H1 (cell line): ENCODE measurements around the gene ANKS1A. TPM values are rescaled to one million over a fixed set of nuclear protein-coding genes. Genes with fewer than 3 reads are reported as not detected.

Experiments
- CTCF ChIA-PET: fragments of 300-600 bp; sonication (Branson Sonifier 250); formaldehyde crosslinking; loops from one replicate; lab custom pipeline; 2021; ENCODE audit not compliant: partially characterized antibody; lab: Charles Lee
- POLR2A ChIA-PET: fragments of 300-600 bp; sonication (Branson Sonifier 250); formaldehyde crosslinking; loops from one replicate; lab custom pipeline; 2021; ENCODE audit warnings: inconsistent platforms; ENCODE audit not compliant: partially characterized antibody; lab: Charles Lee
- DNase-seq, 2 experiments: peaks; one replicate each; pipeline versions ENCODE4 v3.0.0 to v3.0.0-alpha.2; 2010 to 2022; ENCODE audit warnings: low spot score in 2 of 2, low read depth in 1 of 2, mixed read lengths in 1 of 2
- FAIRE-seq: peaks from 2 replicates; lab custom pipeline; 2011; peaks lifted over from hg19 to GRCh38; lab: Jason Lieb, UNC
- H2AFZ ChIP-seq: 2 replicates; pipeline ENCODE4 v1.8.1; 2012; ENCODE audit warnings: low read length, inconsistent platforms
- H2AK5ac ChIP-seq: 2 replicates; pipeline ENCODE4 v1.6.1; 2013; ENCODE audit warnings: low read depth, low read length
- H2BK120ac ChIP-seq: replicated peaks from 2 replicates; pipeline ENCODE3; 2013; ENCODE audit warnings: low read depth, low read length, inconsistent platforms
- H2BK12ac ChIP-seq: 2 replicates; pipeline ENCODE4 v1.6.1; 2013; ENCODE audit warnings: low read depth, low read length
- H2BK15ac ChIP-seq: 2 replicates; pipeline ENCODE4 v1.6.1; 2013; ENCODE audit warnings: low read length
- H2BK20ac ChIP-seq: 2 replicates; pipeline ENCODE4 v1.6.1; 2013; ENCODE audit warnings: low read length
- H2BK5ac ChIP-seq: 2 replicates; pipeline ENCODE4 v1.6.1; 2013; ENCODE audit warnings: low read depth, low read length
- H3K14ac ChIP-seq: 2 replicates; pipeline ENCODE4 v1.6.1; 2013; ENCODE audit warnings: inconsistent platforms; ENCODE audit not compliant: insufficient read length
- H3K18ac ChIP-seq: 2 replicates; pipeline ENCODE4 v1.6.1; 2013; ENCODE audit warnings: low read length; ENCODE audit errors: extremely low read depth
- H3K23ac ChIP-seq: 2 replicates; pipeline ENCODE4 v1.6.1; 2013; ENCODE audit warnings: inconsistent platforms; ENCODE audit not compliant: insufficient read length
- H3K23me2 ChIP-seq: 2 replicates; pipeline ENCODE4 v1.6.1; 2013; ENCODE audit warnings: low read depth, low read length
- H3K27ac ChIP-seq: 2 replicates; pipeline ENCODE4 v1.6.1; 2011; ENCODE audit warnings: low read depth, low read length, inconsistent platforms
- H3K27me3 ChIP-seq, 4 experiments: replicated peaks in 1 of 4; 1 replicate in 1 of 4; 2 replicates in 3 of 4; pipeline versions ENCODE4 v1.6.1 to v1.8.1; 2011 to 2013; ENCODE audit warnings: low read length in 3 of 4, mild to moderate bottlenecking in 3 of 4, inconsistent platforms in 2 of 4, mixed read lengths in 2 of 4, moderate library complexity in 1 of 4; ENCODE audit not compliant: control insufficient read depth in 3 of 4, insufficient read depth in 3 of 4; ENCODE audit errors: extremely low read depth in 1 of 4
- H3K36me3 ChIP-seq, 4 experiments: 2 replicates each; pipeline versions ENCODE4 v1.6.1 to v1.8.1; 2011 to 2013; ENCODE audit warnings: mild to moderate bottlenecking in 4 of 4, low read length in 3 of 4, moderate library complexity in 2 of 4, control low read depth in 1 of 4, inconsistent platforms in 1 of 4; ENCODE audit not compliant: insufficient read depth in 4 of 4, control insufficient read depth in 2 of 4
- H3K4ac ChIP-seq: replicated peaks from 2 replicates; pipeline ENCODE3; 2013; ENCODE audit warnings: low read length, low read depth, mixed read lengths, inconsistent platforms; ENCODE audit not compliant: insufficient read length
- H3K4me1 ChIP-seq, 4 experiments: replicated peaks in 1 of 4; 1 replicate in 1 of 4; 2 replicates in 3 of 4; pipeline versions ENCODE4 v1.6.1 to v1.8.1; 2011 to 2013; ENCODE audit warnings: low read length in 3 of 4, inconsistent platforms in 2 of 4, mixed read lengths in 1 of 4; ENCODE audit not compliant: insufficient read depth in 4 of 4, control insufficient read depth in 3 of 4
- H3K4me2 ChIP-seq, 2 experiments: 2 replicates each; pipeline versions ENCODE4 v1.6.1 to v1.8.1; 2011 to 2013; ENCODE audit warnings: low read depth in 2 of 2, low read length in 2 of 2, control low read depth in 1 of 2, inconsistent platforms in 1 of 2, mild to moderate bottlenecking in 1 of 2; ENCODE audit not compliant: insufficient read depth in 1 of 2
- H3K4me3 ChIP-seq, 4 experiments: fragments of 200-600, 300-600 bp in 1 of 4; sonication (generic), shearing (Covaris generic), sonication (Bioruptor Twin) in 1 of 4; 2 replicates each; pipeline versions ENCODE4 v1.5.1 to v1.8.1; 2011 to 2016; ENCODE audit warnings: low read length in 4 of 4, low read depth in 3 of 4, control low read depth in 2 of 4, inconsistent platforms in 2 of 4, mild to moderate bottlenecking in 2 of 4, mixed read lengths in 1 of 4, moderate library complexity in 1 of 4; ENCODE audit not compliant: insufficient read depth in 2 of 4; ENCODE audit errors: extremely low read depth in 1 of 4
- H3K56ac ChIP-seq: replicated peaks from 2 replicates; pipeline ENCODE3; 2013; ENCODE audit warnings: low read depth, mild to moderate bottlenecking, mixed read lengths, low read length, inconsistent platforms; ENCODE audit not compliant: insufficient read length
- H3K79me1 ChIP-seq: 2 replicates; pipeline ENCODE4 v1.6.1; 2013; ENCODE audit warnings: low read depth, low read length, control low read depth
- H3K79me2 ChIP-seq, 2 experiments: 2 replicates each; pipeline versions ENCODE4 v1.6.1 to v1.8.1; 2012 to 2013; ENCODE audit warnings: low read length in 2 of 2, mild to moderate bottlenecking in 2 of 2, inconsistent platforms in 1 of 2; ENCODE audit not compliant: insufficient read depth in 2 of 2, control insufficient read depth in 1 of 2
- H3K9ac ChIP-seq, 4 experiments: replicated peaks in 1 of 4; 1 replicate in 1 of 4; 2 replicates in 3 of 4; pipeline versions ENCODE4 v1.6.1 to v1.8.1; 2011 to 2013; ENCODE audit warnings: low read depth in 3 of 4, low read length in 3 of 4, control low read depth in 2 of 4, mild to moderate bottlenecking in 2 of 4, moderate library complexity in 2 of 4, inconsistent platforms in 1 of 4; ENCODE audit errors: extremely low read depth in 1 of 4
- H3K9me3 ChIP-seq, 2 experiments: 2 replicates each; pipeline versions ENCODE4 v1.6.1 to v1.8.1; 2012 to 2013; ENCODE audit warnings: mild to moderate bottlenecking in 2 of 2, moderate library complexity in 2 of 2, control low read depth in 1 of 2, inconsistent platforms in 1 of 2, low read depth in 1 of 2, low read length in 1 of 2, mixed read lengths in 1 of 2; ENCODE audit not compliant: insufficient read depth in 2 of 2
- H4K20me1 ChIP-seq, 2 experiments: replicated peaks in 1 of 2; 2 replicates each; pipeline versions ENCODE3 to v1.8.1; 2011 to 2013; ENCODE audit warnings: inconsistent platforms in 2 of 2, low read length in 2 of 2, mild to moderate bottlenecking in 1 of 2; ENCODE audit not compliant: insufficient read depth in 2 of 2, control insufficient read depth in 1 of 2
- H4K5ac ChIP-seq: 2 replicates; pipeline ENCODE4 v1.6.1; 2013; ENCODE audit warnings: low read length, low read depth, mixed read lengths, inconsistent platforms; ENCODE audit not compliant: insufficient read length
- H4K8ac ChIP-seq: 2 replicates; pipeline ENCODE4 v1.8.0; 2013; ENCODE audit warnings: mild to moderate bottlenecking, moderate library complexity, low read length, inconsistent platforms; ENCODE audit not compliant: insufficient read depth; ENCODE audit errors: extremely low read depth
- H4K91ac ChIP-seq: replicated peaks from 2 replicates; pipeline ENCODE3; 2013; ENCODE audit warnings: low read length, mixed read lengths, inconsistent platforms; ENCODE audit not compliant: insufficient read length
- WGBS, 2 experiments: shearing (Covaris generic) in 1 of 2; methylation state at CpG; one replicate each; pipeline versions ENCODE4 v1.1.6 to v1.1.7; 2013 to 2015; ENCODE audit warnings: low lambda C conversion rate in 2 of 2, mixed read lengths in 2 of 2, inconsistent platforms in 1 of 2, low coverage in 1 of 2, missing lambda C conversion rate in 1 of 2; ENCODE audit not compliant: insufficient replicate concordance in 2 of 2, insufficient coverage in 1 of 2, insufficient read length in 1 of 2; ENCODE audit errors: extremely low coverage in 1 of 2, missing lambda C conversion rate in 1 of 2; 5-methylcytosine and 5-hydroxymethylcytosine counted together
- polyA plus RNA-seq, 7 experiments: library from polyadenylated mRNA; depleted of rRNA in 3 of 7; stranded (reverse) in 5 of 7; unstranded in 2 of 7; fragments of >200 nt in 5 of 7; fragments of 200-250 nt in 2 of 7; gene quantifications; 1 replicate in 5 of 7; 2 replicates in 1 of 7; 4 replicates in 1 of 7; pipeline versions ENCODE4 v1.2.1 to v1.2.3, GENCODE V29; 2011 to 2013; ENCODE audit warnings: missing spikeins in 2 of 7, mixed read lengths in 2 of 7
- total RNA-seq: library from RNA; stranded (reverse); fragmentation: NEBNext Ultra II Directional; extraction: Animal tissue kit (Norgen Biotek cat#: 25700); gene quantifications from 2 replicates; pipeline ENCODE4 v1.2.1, GENCODE V29; 2021
- TF ChIP-seq, protein P1 (sequence below): IDR thresholded peaks from 2 replicates; pipeline ENCODE4 v1.6.1; 2012; ENCODE audit warnings: low read length, inconsistent platforms

The ANKS1A gene
- total and polyA plus RNA-seq, 2 of the 8 experiments (the other 6 are each of a cell fraction or from before 2014, with no cell fraction given), result 9.8 to 30.9 TPM

DNA sequence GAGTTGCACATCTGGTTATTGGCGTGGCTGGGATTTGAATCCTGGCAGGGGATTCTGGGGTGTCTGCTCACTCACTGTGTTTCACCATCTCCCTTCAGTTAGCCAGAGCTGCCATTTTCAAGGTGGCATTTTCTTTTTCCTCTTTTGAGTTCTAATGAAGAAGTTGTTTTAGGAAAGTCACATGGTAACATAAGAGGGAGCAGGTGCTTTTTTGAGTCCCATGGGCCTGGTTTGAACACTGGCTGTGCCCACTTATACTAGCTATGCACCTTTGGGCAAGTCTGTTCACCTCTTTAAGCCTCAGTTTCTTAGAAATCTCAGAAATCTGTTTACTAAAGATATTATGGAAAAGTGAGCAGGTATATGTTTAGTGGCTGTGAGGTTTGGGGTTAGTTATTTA is 39.6 kb downstream of the ANKS1A start:
- H4K20me1 ChIP-seq, result peaks cover 17 to 27% of the 10 kb centered on the region in 2 experiments
- H2BK120ac ChIP-seq, result no peak overlapping the region
- no peak overlapping the region for H4K5ac ChIP-seq
- H3K4me1 ChIP-seq, result peaks cover 0 to 13% (median 4%) of the 10 kb centered on the region in 4 experiments; a peak in 4 of 7 replicates
- no peak overlapping the region for H2BK20ac ChIP-seq
- peaks cover 0 to 26% of the 10 kb centered on the region in 2 experiments; a peak in 2 of 4 replicates for H3K79me2 ChIP-seq
- H3K23me2 ChIP-seq, result peaks cover 3% of the 10 kb centered on the region; the same call in 1 of the 2 replicates
- 58% methylated on average over 1 of the region's 1 CpG; no CpG with 5 or more reads in 1 of the 2 experiments for WGBS, 2 experiments
- FAIRE-seq, result no peak
- TF ChIP-seq, protein P1, sequence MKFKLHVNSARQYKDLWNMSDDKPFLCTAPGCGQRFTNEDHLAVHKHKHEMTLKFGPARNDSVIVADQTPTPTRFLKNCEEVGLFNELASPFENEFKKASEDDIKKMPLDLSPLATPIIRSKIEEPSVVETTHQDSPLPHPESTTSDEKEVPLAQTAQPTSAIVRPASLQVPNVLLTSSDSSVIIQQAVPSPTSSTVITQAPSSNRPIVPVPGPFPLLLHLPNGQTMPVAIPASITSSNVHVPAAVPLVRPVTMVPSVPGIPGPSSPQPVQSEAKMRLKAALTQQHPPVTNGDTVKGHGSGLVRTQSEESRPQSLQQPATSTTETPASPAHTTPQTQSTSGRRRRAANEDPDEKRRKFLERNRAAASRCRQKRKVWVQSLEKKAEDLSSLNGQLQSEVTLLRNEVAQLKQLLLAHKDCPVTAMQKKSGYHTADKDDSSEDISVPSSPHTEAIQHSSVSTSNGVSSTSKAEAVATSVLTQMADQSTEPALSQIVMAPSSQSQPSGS, result no peak
- H3K23ac ChIP-seq, result no peak overlapping the region
- no peak overlapping the region for H3K9ac ChIP-seq
- no peaks in the 10 kb centered on the region for H3K9me3 ChIP-seq
- no peak overlapping the region for H3K14ac ChIP-seq
- no peaks in the 10 kb centered on the region for H3K27me3 ChIP-seq
- H3K4me3 ChIP-seq, result no peak overlapping the region
- no peak overlapping the region for H2BK12ac ChIP-seq
- no peaks in the 10 kb centered on the region for H3K36me3 ChIP-seq
- DNase-seq, result no peak
- H2BK5ac ChIP-seq, result no peak overlapping the region
- H3K4me2 ChIP-seq, result no peak overlapping the region
- no peak overlapping the region for H3K27ac ChIP-seq
- ChIA-PET POLR2A (interaction anchor here (1.0 kb wide), 1 partner anchor 14 kb away, joined by 4 read pairs; no protein-coding TSS in a partner anchor), CTCF (no interaction called here)
- H3K4ac ChIP-seq, result no peak overlapping the region
- no peaks in the 10 kb centered on the region; the same call in none of the 2 replicates for H3K79me1 ChIP-seq
- H3K18ac ChIP-seq, result no peak overlapping the region
- H3K56ac ChIP-seq, result no peak overlapping the region
- H4K91ac ChIP-seq, result no peak overlapping the region
- no peak overlapping the region for H2AK5ac ChIP-seq
- H2BK15ac ChIP-seq, result no peak overlapping the region
- no peak overlapping the region for H2AFZ ChIP-seq
- no peak overlapping the region for H4K8ac ChIP-seq
